ENCODE measurements around the gene PLA2R1. TPM values are rescaled to one million over a fixed set of nuclear protein-coding genes. Genes with fewer than 3 reads are reported as not detected.

PLA2R1 gene
- polyA plus RNA-seq, 2 of the 4 experiments (the other 2 are of a cell fraction) = 3.3 to 6.8 TPM

- no peaks in the 10 kb centered on the region for H3K4me1 ChIP-seq
- CTCF ChIA-PET = interaction anchor here (0.7 to 1.3 kb wide), 2 partner anchors 10 to 44 kb away, joined by 3 to 4 read pairs; no protein-coding TSS in a partner anchor
- POLR2A ChIA-PET = no interaction called here
- no peak overlapping the region for H3K4me2 ChIP-seq
- TF ChIP-seq NR3C1 (IDR thresholded peaks at IDR 0.05) (no peak), HOXA7 (CRISPR knock-in tag; IDR thresholded peaks at IDR 0.05) (no peak), ZFP36 (IDR thresholded peaks at IDR 0.05; ENCODE audit: borderline replicate concordance, partially characterized antibody) (no peak), ATOH8 (CRISPR knock-in tag; IDR thresholded peaks at IDR 0.05; ENCODE audit: low read depth) (no peak), REST (IDR thresholded peaks at IDR 0.05) (no peak), HDAC2 (IDR thresholded peaks at IDR 0.05) (no peak), CEBPB (IDR thresholded peaks at IDR 0.05) (no peak), RAD21 (conservative IDR thresholded peaks at IDR 0.05 in 1 of 2, IDR thresholded peaks at IDR 0.05 in 1 of 2) (no peak), PBX3 (IDR thresholded peaks at IDR 0.05) (no peak), JUN (IDR thresholded peaks at IDR 0.05) (no peak), TP53 (CRISPR knock-in tag; IDR thresholded peaks at IDR 0.05) (no peak), EP300 (IDR thresholded peaks at IDR 0.05) (no peak), CBX8 (IDR thresholded peaks at IDR 0.05) (no peak), RARB (CRISPR knock-in tag; IDR thresholded peaks at IDR 0.05) (no peak), ESRRA (IDR thresholded peaks at IDR 0.05; ENCODE audit: borderline replicate concordance, low read length) (no peak), NPAS2 (CRISPR knock-in tag; IDR thresholded peaks at IDR 0.05; ENCODE audit: borderline replicate concordance) (no peak), CTCF (IDR thresholded peaks at IDR 0.05) (no peak), HEYL (CRISPR knock-in tag; IDR thresholded peaks at IDR 0.05) (no peak), KDM1A (IDR thresholded peaks at IDR 0.05; ENCODE audit: low read depth) (no peak), GATA3 (IDR thresholded peaks at IDR 0.05; ENCODE audit: borderline replicate concordance) (no peak)
- 26% methylated on average over 2 of the region's 2 CpGs for WGBS (ENCODE audit: missing lambda C conversion rate)
- no peak overlapping the region for H3K4me3 ChIP-seq
- FAIRE-seq (no peak), DNase-seq (ENCODE audit: low read depth in 1 of 2, low spot score in 1 of 2) (no peak), ATAC-seq (peak; percentile 74 to 81; a peak in 4 of 6 replicates)
- no peak overlapping the region for H3K27ac ChIP-seq
- H3K9me3 ChIP-seq = no peaks in the 10 kb centered on the region
Measured at GRCh38 chr2:160014227-160014626, 48.2 kb downstream of the PLA2R1 start.

Measured in A549 (cell line).